H1 (cell line): ENCODE measurements around the gene MACROD1. TPM values are rescaled to one million over a fixed set of nuclear protein-coding genes. Genes with fewer than 3 reads are reported as not detected.

Experiments
- polyA plus RNA-seq, 7 experiments: library from polyadenylated mRNA; depleted of rRNA in 3 of 7; stranded (reverse) in 5 of 7; unstranded in 2 of 7; fragments of >200 nt in 5 of 7; fragments of 200-250 nt in 2 of 7; gene quantifications; 1 replicate in 5 of 7; 2 replicates in 1 of 7; 4 replicates in 1 of 7; pipeline versions ENCODE4 v1.2.1 to v1.2.3, GENCODE V29; 2011 to 2013; ENCODE audit warnings: missing spikeins in 2 of 7, mixed read lengths in 2 of 7
- total RNA-seq: library from RNA; stranded (reverse); fragmentation: NEBNext Ultra II Directional; extraction: Animal tissue kit (Norgen Biotek cat#: 25700); gene quantifications from 2 replicates; pipeline ENCODE4 v1.2.1, GENCODE V29; 2021
- TF ChIP-seq, protein P1 (sequence below): fragments of 300-600 bp; sonication (generic); IDR thresholded peaks from 2 replicates; pipeline ENCODE4 v1.7.1; 2012; ENCODE audit warnings: low read length, moderate library complexity, mild to moderate bottlenecking, inconsistent platforms; ENCODE audit not compliant: insufficient replicate concordance

Gene MACROD1
- total and polyA plus RNA-seq, 2 of the 8 experiments (the other 6 are each of a cell fraction or from before 2014, with no cell fraction given), result 19.5 to 34.1 TPM

DNA sequence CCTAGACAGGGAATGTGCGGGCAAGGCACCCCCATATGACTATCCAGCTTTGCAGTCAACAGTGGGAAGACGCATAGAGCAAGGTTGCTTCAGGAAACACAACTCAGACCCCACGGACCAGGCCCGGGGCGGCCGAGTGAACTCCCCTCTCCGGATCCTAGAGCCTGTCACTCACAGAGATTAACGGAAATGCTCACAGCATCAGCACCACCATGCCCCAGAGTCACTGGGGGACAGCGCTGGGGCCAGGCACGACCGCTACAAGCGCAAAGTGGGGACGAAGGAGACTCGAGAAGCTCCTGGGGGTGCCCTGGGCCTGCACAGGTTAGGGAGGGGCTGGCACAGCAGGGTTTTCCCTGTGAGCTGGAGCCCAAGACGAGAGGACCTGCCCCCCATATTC is 15.9 kb downstream of the MACROD1 start (continued):
- TF ChIP-seq, protein P1, sequence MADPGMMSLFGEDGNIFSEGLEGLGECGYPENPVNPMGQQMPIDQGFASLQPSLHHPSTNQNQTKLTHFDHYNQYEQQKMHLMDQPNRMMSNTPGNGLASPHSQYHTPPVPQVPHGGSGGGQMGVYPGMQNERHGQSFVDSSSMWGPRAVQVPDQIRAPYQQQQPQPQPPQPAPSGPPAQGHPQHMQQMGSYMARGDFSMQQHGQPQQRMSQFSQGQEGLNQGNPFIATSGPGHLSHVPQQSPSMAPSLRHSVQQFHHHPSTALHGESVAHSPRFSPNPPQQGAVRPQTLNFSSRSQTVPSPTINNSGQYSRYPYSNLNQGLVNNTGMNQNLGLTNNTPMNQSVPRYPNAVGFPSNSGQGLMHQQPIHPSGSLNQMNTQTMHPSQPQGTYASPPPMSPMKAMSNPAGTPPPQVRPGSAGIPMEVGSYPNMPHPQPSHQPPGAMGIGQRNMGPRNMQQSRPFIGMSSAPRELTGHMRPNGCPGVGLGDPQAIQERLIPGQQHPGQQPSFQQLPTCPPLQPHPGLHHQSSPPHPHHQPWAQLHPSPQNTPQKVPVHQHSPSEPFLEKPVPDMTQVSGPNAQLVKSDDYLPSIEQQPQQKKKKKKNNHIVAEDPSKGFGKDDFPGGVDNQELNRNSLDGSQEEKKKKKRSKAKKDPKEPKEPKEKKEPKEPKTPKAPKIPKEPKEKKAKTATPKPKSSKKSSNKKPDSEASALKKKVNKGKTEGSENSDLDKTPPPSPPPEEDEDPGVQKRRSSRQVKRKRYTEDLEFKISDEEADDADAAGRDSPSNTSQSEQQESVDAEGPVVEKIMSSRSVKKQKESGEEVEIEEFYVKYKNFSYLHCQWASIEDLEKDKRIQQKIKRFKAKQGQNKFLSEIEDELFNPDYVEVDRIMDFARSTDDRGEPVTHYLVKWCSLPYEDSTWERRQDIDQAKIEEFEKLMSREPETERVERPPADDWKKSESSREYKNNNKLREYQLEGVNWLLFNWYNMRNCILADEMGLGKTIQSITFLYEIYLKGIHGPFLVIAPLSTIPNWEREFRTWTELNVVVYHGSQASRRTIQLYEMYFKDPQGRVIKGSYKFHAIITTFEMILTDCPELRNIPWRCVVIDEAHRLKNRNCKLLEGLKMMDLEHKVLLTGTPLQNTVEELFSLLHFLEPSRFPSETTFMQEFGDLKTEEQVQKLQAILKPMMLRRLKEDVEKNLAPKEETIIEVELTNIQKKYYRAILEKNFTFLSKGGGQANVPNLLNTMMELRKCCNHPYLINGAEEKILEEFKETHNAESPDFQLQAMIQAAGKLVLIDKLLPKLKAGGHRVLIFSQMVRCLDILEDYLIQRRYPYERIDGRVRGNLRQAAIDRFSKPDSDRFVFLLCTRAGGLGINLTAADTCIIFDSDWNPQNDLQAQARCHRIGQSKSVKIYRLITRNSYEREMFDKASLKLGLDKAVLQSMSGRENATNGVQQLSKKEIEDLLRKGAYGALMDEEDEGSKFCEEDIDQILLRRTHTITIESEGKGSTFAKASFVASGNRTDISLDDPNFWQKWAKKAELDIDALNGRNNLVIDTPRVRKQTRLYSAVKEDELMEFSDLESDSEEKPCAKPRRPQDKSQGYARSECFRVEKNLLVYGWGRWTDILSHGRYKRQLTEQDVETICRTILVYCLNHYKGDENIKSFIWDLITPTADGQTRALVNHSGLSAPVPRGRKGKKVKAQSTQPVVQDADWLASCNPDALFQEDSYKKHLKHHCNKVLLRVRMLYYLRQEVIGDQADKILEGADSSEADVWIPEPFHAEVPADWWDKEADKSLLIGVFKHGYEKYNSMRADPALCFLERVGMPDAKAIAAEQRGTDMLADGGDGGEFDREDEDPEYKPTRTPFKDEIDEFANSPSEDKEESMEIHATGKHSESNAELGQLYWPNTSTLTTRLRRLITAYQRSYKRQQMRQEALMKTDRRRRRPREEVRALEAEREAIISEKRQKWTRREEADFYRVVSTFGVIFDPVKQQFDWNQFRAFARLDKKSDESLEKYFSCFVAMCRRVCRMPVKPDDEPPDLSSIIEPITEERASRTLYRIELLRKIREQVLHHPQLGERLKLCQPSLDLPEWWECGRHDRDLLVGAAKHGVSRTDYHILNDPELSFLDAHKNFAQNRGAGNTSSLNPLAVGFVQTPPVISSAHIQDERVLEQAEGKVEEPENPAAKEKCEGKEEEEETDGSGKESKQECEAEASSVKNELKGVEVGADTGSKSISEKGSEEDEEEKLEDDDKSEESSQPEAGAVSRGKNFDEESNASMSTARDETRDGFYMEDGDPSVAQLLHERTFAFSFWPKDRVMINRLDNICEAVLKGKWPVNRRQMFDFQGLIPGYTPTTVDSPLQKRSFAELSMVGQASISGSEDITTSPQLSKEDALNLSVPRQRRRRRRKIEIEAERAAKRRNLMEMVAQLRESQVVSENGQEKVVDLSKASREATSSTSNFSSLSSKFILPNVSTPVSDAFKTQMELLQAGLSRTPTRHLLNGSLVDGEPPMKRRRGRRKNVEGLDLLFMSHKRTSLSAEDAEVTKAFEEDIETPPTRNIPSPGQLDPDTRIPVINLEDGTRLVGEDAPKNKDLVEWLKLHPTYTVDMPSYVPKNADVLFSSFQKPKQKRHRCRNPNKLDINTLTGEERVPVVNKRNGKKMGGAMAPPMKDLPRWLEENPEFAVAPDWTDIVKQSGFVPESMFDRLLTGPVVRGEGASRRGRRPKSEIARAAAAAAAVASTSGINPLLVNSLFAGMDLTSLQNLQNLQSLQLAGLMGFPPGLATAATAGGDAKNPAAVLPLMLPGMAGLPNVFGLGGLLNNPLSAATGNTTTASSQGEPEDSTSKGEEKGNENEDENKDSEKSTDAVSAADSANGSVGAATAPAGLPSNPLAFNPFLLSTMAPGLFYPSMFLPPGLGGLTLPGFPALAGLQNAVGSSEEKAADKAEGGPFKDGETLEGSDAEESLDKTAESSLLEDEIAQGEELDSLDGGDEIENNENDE, result no peak
- TF ChIP-seq, all 59 proteins: peak for 0
